ENCODE data around the gene TBX1.

The TBX1 gene

GRCh38 chr22:19807914-19808872 is 47.6 kb downstream of the TBX1 start:
- TF ChIP-seq CTCF (IDR thresholded peaks at IDR 0.05): no peak
- no peaks in the 10 kb centered on the region for H3K9me3 ChIP-seq
- no peaks in the 10 kb centered on the region for H3K36me3 ChIP-seq
- no peak overlapping the region for H3K4me3 ChIP-seq (ENCODE audit: low read depth in 1 of 2, low read length in 1 of 2)
- H3K27me3 ChIP-seq: no peaks in the 10 kb centered on the region
- no peak overlapping the region for H3K27ac ChIP-seq
- no peaks in the 10 kb centered on the region for H3K4me1 ChIP-seq (ENCODE audit: control insufficient read depth in 1 of 2, insufficient read depth in 1 of 2, low read depth in 1 of 2, low read length in 1 of 2)

- Histone ChIP-seq H3K27ac (no peak overlapping the region), H3K27me3 (no peaks in the 10 kb centered on the region), H3K9me3 (no peaks in the 10 kb centered on the region), H3K4me1 (ENCODE audit: control insufficient read depth in 1 of 2, insufficient read depth in 1 of 2, low read depth in 1 of 2, low read length in 1 of 2) (no peaks in the 10 kb centered on the region), H3K4me3 (ENCODE audit: low read depth in 1 of 2, low read length in 1 of 2) (no peak overlapping the region), H3K36me3 (no peaks in the 10 kb centered on the region)
- TF ChIP-seq CTCF (IDR thresholded peaks at IDR 0.05): no peak
Measured at GRCh38 chr22:19808873-19809478, 48.4 kb downstream of the TBX1 start.

- no peak for TF ChIP-seq CTCF (IDR thresholded peaks at IDR 0.05)
- Histone ChIP-seq H3K27me3 (no peaks in the 10 kb centered on the region), H3K36me3 (no peaks in the 10 kb centered on the region), H3K9me3 (no peaks in the 10 kb centered on the region), H3K4me1 (ENCODE audit: control insufficient read depth in 1 of 2, insufficient read depth in 1 of 2, low read depth in 1 of 2, low read length in 1 of 2) (no peaks in the 10 kb centered on the region), H3K4me3 (ENCODE audit: low read depth in 1 of 2, low read length in 1 of 2) (no peak overlapping the region), H3K27ac (no peak overlapping the region)
Measured at GRCh38 chr22:19809741-19810140, 49.2 kb downstream of the TBX1 start.

- Histone ChIP-seq H3K27me3 (no peaks in the 10 kb centered on the region), H3K36me3 (no peaks in the 10 kb centered on the region), H3K9me3 (no peaks in the 10 kb centered on the region), H3K4me1 (ENCODE audit: control insufficient read depth in 1 of 2, insufficient read depth in 1 of 2, low read depth in 1 of 2, low read length in 1 of 2) (no peaks in the 10 kb centered on the region), H3K4me3 (ENCODE audit: low read depth in 1 of 2, low read length in 1 of 2) (no peak overlapping the region), H3K27ac (no peak overlapping the region)
- TF ChIP-seq CTCF (IDR thresholded peaks at IDR 0.05): no peak
Measured at GRCh38 chr22:19810381-19811201, 50.0 kb downstream of the TBX1 start.

- TF ChIP-seq CTCF (IDR thresholded peaks at IDR 0.05): no peak
- Histone ChIP-seq H3K36me3 (no peaks in the 10 kb centered on the region), H3K4me3 (ENCODE audit: low read depth in 1 of 2, low read length in 1 of 2) (no peak overlapping the region), H3K9me3 (no peaks in the 10 kb centered on the region), H3K4me1 (ENCODE audit: control insufficient read depth in 1 of 2, insufficient read depth in 1 of 2, low read depth in 1 of 2, low read length in 1 of 2) (no peaks in the 10 kb centered on the region), H3K27me3 (no peaks in the 10 kb centered on the region), H3K27ac (no peak overlapping the region)
Measured at GRCh38 chr22:19811211-19811621, 50.6 kb downstream of the TBX1 start.
